ENCODE measurements around the gene EXOC6B.

The EXOC6B gene

DNA sequence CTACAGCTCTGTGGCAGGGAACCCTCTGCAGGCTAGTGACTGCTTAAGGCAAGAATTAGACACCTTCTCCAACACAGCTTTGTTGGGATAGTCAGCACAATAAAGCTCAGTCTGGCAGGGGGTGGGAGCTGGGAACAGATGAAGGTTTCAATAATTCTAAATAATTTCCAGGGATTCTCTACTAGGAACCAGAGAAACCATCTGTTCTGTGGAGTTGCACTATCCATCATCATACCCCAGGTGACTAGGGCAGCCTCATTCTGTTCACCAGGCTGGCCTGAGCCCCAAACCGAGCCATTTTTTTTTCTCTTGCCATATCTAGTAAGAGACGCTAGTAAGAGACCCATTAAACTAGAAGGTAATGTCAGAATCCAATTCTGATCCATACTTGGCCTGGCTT, 642.4 kb downstream of the EXOC6B start:
- H3K27ac ChIP-seq (replicated peaks; ENCODE audit: low read length): no peak overlapping the region

DNA sequence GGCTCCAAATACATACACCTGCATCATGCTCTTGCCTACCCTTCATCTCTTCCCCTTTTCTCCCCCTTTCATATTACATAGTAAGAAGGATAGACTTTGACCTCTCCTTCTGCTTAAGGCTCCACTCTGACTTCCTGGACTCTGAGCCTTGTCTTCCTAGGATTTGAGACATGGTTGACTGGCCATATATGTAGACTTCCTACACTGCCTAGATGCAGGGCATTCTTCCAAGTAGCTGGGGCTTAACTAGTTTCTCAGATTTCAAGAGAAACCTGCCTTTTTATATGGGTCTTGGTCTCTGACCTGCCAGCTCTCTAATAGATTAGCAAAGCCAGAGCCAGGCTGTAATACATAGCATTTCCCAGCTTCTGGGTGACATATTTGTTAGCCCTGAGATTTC, 642.8 kb downstream of the EXOC6B start:
- Histone ChIP-seq H4K8ac (ENCODE audit: low read depth, low read length) (no peak overlapping the region), H2BK5ac (ENCODE audit: low read length) (no peak overlapping the region), H3K4ac (ENCODE audit: low read length) (no peak overlapping the region), H4K91ac (ENCODE audit: low read depth, low read length, poor library complexity) (no peak overlapping the region), H3K4me1 (ENCODE audit: control insufficient read depth in 2 of 2, insufficient read depth in 1 of 2, low read depth in 1 of 2, low read length in 2 of 2) (no peaks in the 10 kb centered on the region), H2BK12ac (ENCODE audit: low read length) (no peak overlapping the region), H2AFZ (ENCODE audit: low read length) (no peak overlapping the region), H2BK120ac (ENCODE audit: low read depth, low read length) (no peak overlapping the region), H2AK5ac (ENCODE audit: low read depth, low read length) (no peak overlapping the region), H3K36me3 (replicated peaks in 1 of 2; ENCODE audit: control insufficient read depth in 2 of 2, insufficient read depth in 2 of 2, low read length in 2 of 2) (peaks cover 0 to 5% of the 10 kb centered on the region in 2 donors), H3K27ac (replicated peaks; ENCODE audit: low read length) (no peak overlapping the region), H3K79me1 (ENCODE audit: low read depth, low read length) (no peaks in the 10 kb centered on the region), H3K9me3 (replicated peaks in 1 of 2; ENCODE audit: control insufficient read depth in 2 of 2, insufficient read depth in 1 of 2, low read depth in 1 of 2, low read length in 2 of 2) (no peaks in the 10 kb centered on the region), H3K23ac (ENCODE audit: low read depth, low read length, poor library complexity) (no peak overlapping the region), H3K14ac (ENCODE audit: low read length) (no peak overlapping the region), H3K27me3 (ENCODE audit: control insufficient read depth in 3 of 3, insufficient read depth in 3 of 3, low read depth in 1 of 3, low read length in 3 of 3) (no peaks in the 10 kb centered on the region), H3K4me3 (ENCODE audit: low read length in 2 of 2) (no peak overlapping the region), H3K9ac (ENCODE audit: low read depth, low read length, poor library complexity) (no peak overlapping the region), H2BK15ac (ENCODE audit: low read length) (no peak overlapping the region), H3K4me2 (ENCODE audit: insufficient read depth, low read length, poor library complexity, severe bottlenecking) (no peak overlapping the region), H3K18ac (ENCODE audit: low read length) (no peak overlapping the region)
- DNase-seq (ENCODE audit: low spot score): no peak

More for the DNA sequence above, 642.4 kb downstream of the EXOC6B start:
- Histone ChIP-seq H4K8ac (ENCODE audit: low read depth, low read length) (no peak overlapping the region), H3K9me3 (replicated peaks in 1 of 2; ENCODE audit: control insufficient read depth in 2 of 2, insufficient read depth in 1 of 2, low read depth in 1 of 2, low read length in 2 of 2) (no peaks in the 10 kb centered on the region), H4K91ac (ENCODE audit: low read depth, low read length, poor library complexity) (no peak overlapping the region), H3K4me2 (ENCODE audit: insufficient read depth, low read length, poor library complexity, severe bottlenecking) (no peak overlapping the region), H3K27me3 (ENCODE audit: control insufficient read depth in 3 of 3, insufficient read depth in 3 of 3, low read depth in 1 of 3, low read length in 3 of 3) (no peaks in the 10 kb centered on the region), H3K9ac (ENCODE audit: low read depth, low read length, poor library complexity) (no peak overlapping the region), H2BK15ac (ENCODE audit: low read length) (no peak overlapping the region), H2BK120ac (ENCODE audit: low read depth, low read length) (no peak overlapping the region), H3K18ac (ENCODE audit: low read length) (no peak overlapping the region), H2BK12ac (ENCODE audit: low read length) (no peak overlapping the region), H3K4ac (ENCODE audit: low read length) (no peak overlapping the region), H3K14ac (ENCODE audit: low read length) (no peak overlapping the region), H3K36me3 (replicated peaks in 1 of 2; ENCODE audit: control insufficient read depth in 2 of 2, insufficient read depth in 2 of 2, low read length in 2 of 2) (peaks cover 0 to under 1% of the 10 kb centered on the region in 2 donors), H2BK5ac (ENCODE audit: low read length) (no peak overlapping the region), H3K23ac (ENCODE audit: low read depth, low read length, poor library complexity) (no peak overlapping the region), H3K4me1 (ENCODE audit: control insufficient read depth in 2 of 2, insufficient read depth in 1 of 2, low read depth in 1 of 2, low read length in 2 of 2) (no peaks in the 10 kb centered on the region), H3K4me3 (ENCODE audit: low read length in 2 of 2) (no peak overlapping the region), H2AK5ac (ENCODE audit: low read depth, low read length) (no peak overlapping the region), H3K79me1 (ENCODE audit: low read depth, low read length) (no peaks in the 10 kb centered on the region), H2AFZ (ENCODE audit: low read length) (no peak overlapping the region)
- DNase-seq (ENCODE audit: low spot score): no peak
- no CpG with 5 or more reads among the region's 2 CpGs for WGBS, 2 donors (ENCODE audit: extremely low coverage in 2 of 2, insufficient read length in 2 of 2, insufficient replicate concordance in 1 of 2)

DNA sequence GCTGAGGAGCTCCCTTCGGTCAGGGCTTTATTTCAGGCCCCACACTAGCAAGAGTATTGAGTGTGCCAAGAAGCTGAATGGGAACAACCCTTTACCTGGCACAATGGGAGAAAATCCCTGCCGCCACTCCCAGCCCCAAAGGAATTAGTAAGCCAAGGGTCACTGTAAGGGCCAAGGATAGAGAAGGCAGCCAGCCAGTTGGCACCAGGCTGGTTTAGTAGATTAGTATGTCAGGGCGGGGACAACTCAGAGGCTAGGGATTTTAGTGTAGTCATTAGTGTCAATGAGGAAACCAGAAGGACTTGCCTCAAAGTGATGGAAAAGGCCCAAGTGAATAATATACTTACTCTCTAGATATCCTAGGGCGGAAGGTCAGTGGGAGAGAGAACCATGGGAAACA, 643.3 kb downstream of the EXOC6B start:
- Histone ChIP-seq H4K8ac (ENCODE audit: low read depth, low read length) (no peak overlapping the region), H3K4ac (ENCODE audit: low read length) (no peak overlapping the region), H3K4me2 (ENCODE audit: insufficient read depth, low read length, poor library complexity, severe bottlenecking) (no peak overlapping the region), H3K9me3 (replicated peaks in 1 of 2; ENCODE audit: control insufficient read depth in 2 of 2, insufficient read depth in 1 of 2, low read depth in 1 of 2, low read length in 2 of 2) (no peaks in the 10 kb centered on the region), H3K4me3 (ENCODE audit: low read length in 2 of 2) (no peak overlapping the region), H3K4me1 (ENCODE audit: control insufficient read depth in 2 of 2, insufficient read depth in 1 of 2, low read depth in 1 of 2, low read length in 2 of 2) (no peaks in the 10 kb centered on the region), H2BK15ac (ENCODE audit: low read length) (no peak overlapping the region), H3K9ac (ENCODE audit: low read depth, low read length, poor library complexity) (no peak overlapping the region), H3K79me1 (ENCODE audit: low read depth, low read length) (no peaks in the 10 kb centered on the region), H2BK120ac (ENCODE audit: low read depth, low read length) (no peak overlapping the region), H3K36me3 (replicated peaks in 1 of 2; ENCODE audit: control insufficient read depth in 2 of 2, insufficient read depth in 2 of 2, low read length in 2 of 2) (peaks cover 0 to 10% of the 10 kb centered on the region in 2 donors), H2BK5ac (ENCODE audit: low read length) (no peak overlapping the region), H2AFZ (ENCODE audit: low read length) (no peak overlapping the region), H3K27ac (replicated peaks; ENCODE audit: low read length) (no peak overlapping the region), H2BK12ac (ENCODE audit: low read length) (no peak overlapping the region), H3K27me3 (ENCODE audit: control insufficient read depth in 3 of 3, insufficient read depth in 3 of 3, low read depth in 1 of 3, low read length in 3 of 3) (no peaks in the 10 kb centered on the region), H4K91ac (ENCODE audit: low read depth, low read length, poor library complexity) (no peak overlapping the region), H3K18ac (ENCODE audit: low read length) (no peak overlapping the region), H3K14ac (ENCODE audit: low read length) (no peak overlapping the region), H2AK5ac (ENCODE audit: low read depth, low read length) (no peak overlapping the region), H3K23ac (ENCODE audit: low read depth, low read length, poor library complexity) (no peak overlapping the region)
- no peak for DNase-seq (ENCODE audit: low spot score)
- WGBS, 2 donors (ENCODE audit: extremely low coverage in 2 of 2, insufficient read length in 2 of 2, insufficient replicate concordance in 1 of 2): no CpG with 5 or more reads among the region's 4 CpGs

- Histone ChIP-seq H3K4me2 (ENCODE audit: insufficient read depth, low read length, poor library complexity, severe bottlenecking) (no peak overlapping the region), H3K14ac (ENCODE audit: low read length) (no peak overlapping the region), H4K91ac (ENCODE audit: low read depth, low read length, poor library complexity) (no peak overlapping the region), H3K27ac (replicated peaks; ENCODE audit: low read length) (no peak overlapping the region), H3K79me1 (ENCODE audit: low read depth, low read length) (no peaks in the 10 kb centered on the region), H3K4me1 (ENCODE audit: control insufficient read depth in 2 of 2, insufficient read depth in 1 of 2, low read depth in 1 of 2, low read length in 2 of 2) (no peaks in the 10 kb centered on the region), H2BK5ac (ENCODE audit: low read length) (no peak overlapping the region), H3K9me3 (replicated peaks in 1 of 2; ENCODE audit: control insufficient read depth in 2 of 2, insufficient read depth in 1 of 2, low read depth in 1 of 2, low read length in 2 of 2) (no peaks in the 10 kb centered on the region), H3K27me3 (ENCODE audit: control insufficient read depth in 3 of 3, insufficient read depth in 3 of 3, low read depth in 1 of 3, low read length in 3 of 3) (no peaks in the 10 kb centered on the region), H3K4me3 (ENCODE audit: low read length in 2 of 2) (no peak overlapping the region), H3K18ac (ENCODE audit: low read length) (no peak overlapping the region), H3K9ac (ENCODE audit: low read depth, low read length, poor library complexity) (no peak overlapping the region), H2AFZ (ENCODE audit: low read length) (no peak overlapping the region), H2BK120ac (ENCODE audit: low read depth, low read length) (no peak overlapping the region), H2BK12ac (ENCODE audit: low read length) (no peak overlapping the region), H3K4ac (ENCODE audit: low read length) (no peak overlapping the region), H2AK5ac (ENCODE audit: low read depth, low read length) (no peak overlapping the region), H3K23ac (ENCODE audit: low read depth, low read length, poor library complexity) (no peak overlapping the region), H2BK15ac (ENCODE audit: low read length) (no peak overlapping the region), H4K8ac (ENCODE audit: low read depth, low read length) (no peak overlapping the region), H3K36me3 (replicated peaks in 1 of 2; ENCODE audit: control insufficient read depth in 2 of 2, insufficient read depth in 2 of 2, low read length in 2 of 2) (peaks cover 0 to 13% of the 10 kb centered on the region in 2 donors)
- WGBS, 2 donors (ENCODE audit: extremely low coverage in 2 of 2, insufficient read length in 2 of 2, insufficient replicate concordance in 1 of 2): no CpG with 5 or more reads among the region's 2 CpGs
- no peak for DNase-seq (ENCODE audit: low spot score)
Measured at GRCh38 chr2:72181616-72182015, 644.2 kb downstream of the EXOC6B start.

All from neuronal stem cell (in vitro differentiated cells).